HFF-Myc (cell line): ENCODE data around the gene AIF1L.

Source experiments
- DNase-seq: peaks from one replicate; pipeline ENCODE4 v3.0.0-alpha.2; 2011; ENCODE audit warnings: low read depth; ENCODE audit errors: extremely low read depth
- H3K4me3 ChIP-seq: replicated peaks from 2 replicates; pipeline ENCODE4 v1.5.1; 2011; ENCODE audit warnings: low read depth, mild to moderate bottlenecking, control low read depth, low read length
- CTCF ChIP-seq: IDR thresholded peaks from 2 replicates; pipeline ENCODE4 v1.5.1; 2012; ENCODE audit warnings: mild to moderate bottlenecking, low read depth, low read length, control low read depth; ENCODE audit errors: missing control alignments

AIF1L gene

GRCh38 chr9:131122158-131122557 is 25.8 kb downstream of the AIF1L start:
- no peak for TF ChIP-seq CTCF
- H3K4me3 ChIP-seq, result no peak overlapping the region
- DNase-seq, result no peak

- no peak for TF ChIP-seq CTCF
- no peak for DNase-seq
- H3K4me3 ChIP-seq, result peak overlapping the region; percentile 93
Observed at GRCh38 chr9:131125038-131125287, 28.6 kb downstream of the AIF1L start.

GRCh38 chr9:131125288-131126058 is 29.1 kb downstream of the AIF1L start, which contains the start of gene NUP214:
Gene NUP214 (plus strand): TSS chr9:131125586. CDS start chr9:131125705, 119 bp downstream.
- H3K4me3 ChIP-seq, result peak within 1 kb of the TSS; percentile 93
- no peak for TF ChIP-seq CTCF
- DNase-seq, result peak; percentile 89

GRCh38 chr9:131126059-131126426 is 29.7 kb downstream of the AIF1L start:
- H3K4me3 ChIP-seq, result peak overlapping the region; percentile 93
- no peak for DNase-seq
- no peak for TF ChIP-seq CTCF

- TF ChIP-seq CTCF, result no peak
- H3K4me3 ChIP-seq, result no peak overlapping the region
- no peak for DNase-seq
Observed at GRCh38 chr9:131129183-131129582, 32.9 kb downstream of the AIF1L start.

GRCh38 chr9:131138676-131139075 is 42.3 kb downstream of the AIF1L start:
- no peak for DNase-seq
- no peak overlapping the region for H3K4me3 ChIP-seq
- no peak for TF ChIP-seq CTCF

- no peak overlapping the region for H3K4me3 ChIP-seq
Observed at GRCh38 chr9:131140112-131140511, 43.8 kb downstream of the AIF1L start.

More at GRCh38 chr9:131140112-131140511, 43.8 kb downstream of the AIF1L start:
- no peak for DNase-seq
- no peak for TF ChIP-seq CTCF
